AG04449 (cell line): ENCODE data around the gene PI16.

Experiments used
- CTCF ChIA-PET: fragments of 350-600 bp; formaldehyde crosslinking; extraction: SDS; loops from one replicate; lab custom pipeline; 2021; ENCODE audit warnings: antibody characterized with exemption; lab: Yijun Ruan, JAX
- POLR2A ChIA-PET: fragments of 400-600, 350-600 bp; formaldehyde crosslinking; extraction: SDS; loops from one replicate; lab custom pipeline; 2020; ENCODE audit warnings: antibody characterized with exemption, inconsistent platforms; lab: Yijun Ruan, JAX
- DNase-seq: peaks from one replicate; pipeline ENCODE4 v3.0.0-alpha.2; 2010; ENCODE audit warnings: low read depth, low spot score
- H3K4me3 ChIP-seq: 2 replicates; pipeline ENCODE4 v1.5.1; 2011; ENCODE audit warnings: low read depth, mild to moderate bottlenecking, control low read depth, low read length
- CTCF ChIP-seq: IDR thresholded peaks from one replicate; pipeline ENCODE4 v1.5.1; 2011; ENCODE audit warnings: mild to moderate bottlenecking, moderate library complexity, low read length, control low read depth, inconsistent platforms; ENCODE audit not compliant: insufficient read depth; ENCODE audit errors: missing control alignments

PI16 gene

GRCh38 chr6:36969988-36970891, 15.7 kb downstream of the PI16 start:
- H3K4me3 ChIP-seq, result no peak overlapping the region
- ChIA-PET CTCF (interaction anchor here (0.9 to 1.4 kb wide), 2 partner anchors 9 to 57 kb away, joined by 3 to 4 read pairs; no protein-coding TSS in a partner anchor), POLR2A (no interaction called here)
- no peak for DNase-seq
- no peak for TF ChIP-seq CTCF

GRCh38 chr6:36970892-36971842, 16.6 kb downstream of the PI16 start:
- POLR2A ChIA-PET, result no interaction called here
- no peak overlapping the region for H3K4me3 ChIP-seq
- DNase-seq, result no peak
- CTCF ChIA-PET, result interaction anchor here (0.9 to 1.4 kb wide), 2 partner anchors 8 to 58 kb away, joined by 3 to 4 read pairs; no protein-coding TSS in a partner anchor
- no peak for TF ChIP-seq CTCF

DNA sequence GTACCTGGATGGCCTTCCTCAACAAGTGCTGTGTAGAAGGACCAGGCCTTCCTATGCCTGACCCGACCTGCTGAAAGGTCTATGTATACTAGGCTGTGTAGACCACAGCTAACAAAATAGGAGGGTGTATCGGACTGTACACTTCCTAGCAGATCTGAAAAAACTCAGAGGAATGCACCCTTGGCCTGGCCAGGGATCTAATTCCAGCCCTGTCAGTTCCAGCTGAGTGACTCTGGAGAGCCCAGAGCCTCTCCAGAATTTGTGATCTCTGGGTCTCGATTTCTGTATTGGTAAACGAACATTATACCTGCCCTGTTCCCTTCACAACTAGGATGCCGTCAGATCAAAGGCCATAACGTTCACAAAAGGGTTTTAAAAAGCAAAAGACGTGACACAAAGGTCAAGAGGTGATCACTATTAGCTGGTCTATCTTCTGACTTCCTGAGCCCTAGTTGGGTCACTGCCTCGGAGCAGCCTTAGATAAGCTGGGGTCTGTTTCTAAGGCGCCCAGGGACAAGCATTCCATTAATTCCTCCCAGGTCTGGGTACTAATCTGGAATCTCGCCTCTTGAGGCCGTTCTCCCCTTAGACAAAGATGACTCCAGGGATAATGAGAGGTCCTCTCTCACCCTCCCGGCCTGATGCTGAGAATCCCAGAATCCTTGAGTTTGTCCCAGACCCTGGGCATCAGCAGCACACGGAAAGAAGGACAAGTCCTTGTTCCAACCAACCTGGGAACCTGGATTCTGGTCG, 17.6 kb downstream of the PI16 start:
- POLR2A ChIA-PET, result no interaction called here
- H3K4me3 ChIP-seq, result no peak overlapping the region
- DNase-seq, result no peak
- CTCF ChIA-PET, result interaction anchor here (1.2 to 1.4 kb wide), 2 partner anchors 7 to 87 kb away, joined by 4 read pairs; no protein-coding TSS in a partner anchor
- no peak for TF ChIP-seq CTCF

DNA sequence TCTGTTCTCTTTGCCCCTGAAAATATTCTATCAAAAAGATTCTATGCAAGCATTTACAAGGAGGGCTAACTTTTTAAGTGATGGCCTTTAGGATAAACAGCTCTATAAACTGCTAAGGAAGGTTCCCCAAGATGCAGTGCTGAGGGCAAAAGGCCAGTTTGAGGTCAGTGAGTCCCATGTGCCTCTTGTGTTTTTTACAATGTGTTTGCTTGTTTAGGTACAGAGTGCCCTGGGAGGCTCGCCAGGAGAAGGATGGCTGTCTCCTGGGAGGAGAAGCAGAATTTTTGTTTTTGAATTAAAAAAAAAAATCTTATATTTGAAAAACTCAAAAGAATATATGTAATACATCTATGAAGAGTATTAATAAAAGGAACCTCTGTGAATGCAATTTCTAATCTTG, 18.7 kb downstream of the PI16 start:
- CTCF ChIA-PET, result interaction anchor here (1.2 kb wide), 1 partner anchor 88 kb away, joined by 4 read pairs; no protein-coding TSS in a partner anchor
- TF ChIP-seq CTCF, result no peak
- H3K4me3 ChIP-seq, result no peak overlapping the region
- POLR2A ChIA-PET, result no interaction called here
- DNase-seq, result no peak

- POLR2A ChIA-PET, result no interaction called here
- CTCF ChIA-PET, result no interaction called here
- no peak for TF ChIP-seq CTCF
- H3K4me3 ChIP-seq, result no peak overlapping the region
- DNase-seq, result no peak
Observed at GRCh38 chr6:36973647-36974046, 19.1 kb downstream of the PI16 start.
